Kasumi-1 (cell line): ENCODE results near the gene HCRTR1.

Experiments
- DNase-seq, 2 experiments: peaks; one replicate each; lab custom pipeline; 2025; lab: John Stamatoyannopoulos, UW

HCRTR1 gene

GRCh38 chr1:31667065-31667785 is 49.7 kb downstream of the HCRTR1 start:
- no peak for DNase-seq

GRCh38 chr1:31668303-31668883 is 50.9 kb downstream of the HCRTR1 start:
- no peak for DNase-seq

DNA sequence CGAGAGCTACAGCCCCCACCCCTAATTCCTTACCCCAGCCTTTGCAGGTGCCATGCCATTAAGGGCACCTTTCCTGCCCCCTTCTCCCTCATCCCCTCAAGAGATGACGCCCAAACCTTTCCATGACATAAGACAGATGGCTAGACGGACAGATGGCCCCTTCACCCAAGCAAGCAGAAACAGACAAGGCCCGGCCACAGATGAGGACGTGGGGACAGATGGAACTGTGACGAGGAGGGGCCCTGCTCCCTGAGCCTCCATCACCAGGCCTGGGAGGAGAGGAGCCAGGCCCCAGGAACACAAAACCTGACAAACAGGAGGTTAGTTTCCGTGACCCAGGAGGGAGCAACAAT is 51.9 kb downstream of the HCRTR1 start:
- DNase-seq = no peak

- peak; percentile 23 to 34 for DNase-seq
Observed at GRCh38 chr1:31669786-31670592, 52.5 kb downstream of the HCRTR1 start.

DNA sequence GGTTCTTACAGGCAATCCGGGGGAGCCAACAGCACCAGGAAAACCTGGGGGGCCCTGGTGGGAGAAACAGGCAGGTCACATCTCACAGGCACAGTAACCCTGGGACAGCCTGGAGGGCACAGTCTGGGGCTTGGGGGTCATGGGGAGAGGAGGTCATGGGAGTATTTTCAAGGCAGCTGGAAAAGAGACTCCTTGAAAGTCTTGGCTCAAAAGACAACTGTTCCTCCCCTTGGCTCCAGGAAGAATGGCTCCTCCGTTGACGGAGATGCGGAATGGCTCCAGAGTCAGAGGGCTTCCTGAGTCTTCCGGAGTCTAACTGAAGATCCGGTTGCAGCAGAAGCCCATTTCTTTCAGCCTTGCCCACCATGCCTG is 53.1 kb downstream of the HCRTR1 start:
- DNase-seq = no peak

DNA sequence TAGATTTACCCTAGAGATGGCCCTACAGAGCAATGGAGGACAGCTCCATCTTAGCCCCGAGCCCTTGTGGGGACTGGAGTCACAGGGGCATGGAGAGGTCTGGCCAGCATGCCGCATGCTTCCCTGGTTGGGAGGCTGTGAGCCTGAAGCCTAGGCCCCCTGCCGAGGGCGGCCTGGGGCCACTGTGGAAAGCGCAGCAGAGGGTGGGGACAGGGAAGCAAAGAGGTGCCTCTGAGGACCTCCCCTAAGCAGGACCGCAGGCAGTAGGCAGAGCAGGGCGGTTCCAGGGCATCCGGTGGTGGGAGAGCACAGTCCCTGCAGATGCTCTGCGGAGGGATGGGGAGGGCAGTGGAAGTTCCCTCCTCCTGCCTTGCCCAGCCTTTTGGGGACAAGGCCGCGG is 53.7 kb downstream of the HCRTR1 start:
- no peak for DNase-seq

- no peak for DNase-seq
Observed at GRCh38 chr1:31671561-31672201, 54.2 kb downstream of the HCRTR1 start.

GRCh38 chr1:31672986-31673385 is 55.5 kb downstream of the HCRTR1 start:
- no peak for DNase-seq

- no peak for DNase-seq
Observed at GRCh38 chr1:31673433-31673832, 55.9 kb downstream of the HCRTR1 start.

DNA sequence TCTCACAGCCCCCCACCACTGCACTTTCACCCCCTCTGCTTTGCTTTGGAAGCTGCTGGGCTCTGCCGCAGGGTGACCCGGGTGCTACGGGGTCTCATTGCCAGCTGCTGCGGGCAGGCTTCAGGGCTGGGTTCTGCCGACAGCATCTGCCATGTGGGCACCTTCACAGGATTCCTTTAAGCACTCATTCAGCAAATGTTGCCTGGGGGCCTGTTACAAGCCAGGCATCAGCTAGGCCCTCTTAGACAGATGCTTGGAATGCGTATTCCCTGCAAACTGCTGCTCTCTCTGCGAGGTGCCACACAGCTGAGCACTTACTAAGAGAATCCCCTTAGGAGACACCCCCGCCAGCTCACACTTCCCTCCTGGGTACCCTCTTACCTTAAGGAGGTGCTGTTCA is 57.1 kb downstream of the HCRTR1 start:
- no peak for DNase-seq

GRCh38 chr1:31675161-31675560 is 57.7 kb downstream of the HCRTR1 start:
- DNase-seq = no peak

DNA sequence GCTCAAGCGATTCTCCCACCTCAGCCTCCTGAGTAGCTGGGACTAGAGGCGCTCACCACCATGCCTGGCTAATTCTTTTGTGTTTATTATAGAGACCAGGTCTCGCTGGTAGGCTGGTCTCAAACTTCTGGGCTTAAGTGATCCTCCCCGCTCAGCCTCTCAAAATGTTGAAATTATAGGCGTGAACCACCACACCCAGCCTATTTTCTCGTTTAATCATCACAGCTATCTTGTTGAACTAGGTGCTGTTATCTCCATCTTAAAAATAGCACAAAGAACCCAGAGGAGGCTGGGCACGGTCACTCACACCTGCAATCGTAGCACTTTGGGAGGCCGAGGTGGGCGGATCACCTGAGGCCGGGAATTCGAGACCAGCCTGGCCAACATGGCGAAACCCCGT is 58.3 kb downstream of the HCRTR1 start:
- no peak for DNase-seq
